ENCODE measurements around the gene SLC9A3. TPM values are rescaled to one million over a fixed set of nuclear protein-coding genes. Genes with fewer than 3 reads are reported as not detected.

SLC9A3 gene
- polyA plus RNA-seq, 3 donors = 0.31 to 0.42 (median 0.36) TPM

DNA sequence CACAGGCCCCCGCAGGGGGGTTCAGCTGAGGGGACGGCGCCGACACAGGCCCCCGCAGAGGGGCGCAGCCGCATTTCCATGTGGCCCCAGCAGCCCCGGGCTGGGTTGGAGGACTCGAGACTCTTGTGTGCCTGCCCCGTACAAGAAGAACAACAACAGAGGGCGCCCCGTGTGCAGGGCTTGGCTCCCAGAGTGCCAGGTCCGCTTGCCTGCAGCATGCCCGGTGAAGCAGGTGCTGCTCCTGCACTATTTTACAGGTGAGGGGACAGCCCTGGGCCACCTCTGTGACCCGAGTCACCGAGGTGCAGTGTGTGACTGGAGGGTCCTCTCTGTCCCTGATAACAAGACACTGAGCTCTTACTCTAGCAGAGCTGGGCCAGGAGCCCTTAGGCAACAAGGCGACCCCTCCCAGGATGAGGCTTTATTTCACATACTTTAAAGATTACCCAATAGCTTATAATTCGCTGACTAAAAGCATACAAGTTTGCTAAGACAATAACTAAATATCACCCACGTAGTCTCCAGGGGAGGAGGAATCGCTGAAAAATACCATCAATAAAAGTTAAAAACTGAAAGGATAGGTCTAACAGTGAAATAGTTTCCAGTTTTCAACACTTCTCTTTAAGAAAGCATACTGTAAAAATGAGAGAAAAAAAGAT is 41.7 kb upstream of the SLC9A3 start:
- no peak overlapping the region for H3K4me2 ChIP-seq (replicated peaks; ENCODE audit: extremely low read depth, low read length, poor library complexity, severe bottlenecking)
- peaks cover 0 to 9% of the 10 kb centered on the region in 2 donors for H3K9me3 ChIP-seq (replicated peaks in 1 of 2; ENCODE audit: control insufficient read depth in 1 of 2, insufficient read depth in 1 of 2, low read length in 2 of 2)
- Mint-ChIP-seq H3K4me3 (peak overlapping the region in 1 of 2 donors; percentile 55), H3K27ac (no peak overlapping the region), H3K9me3 (peaks cover 0 to 13% (median 6%) of the 10 kb centered on the region in 7 donors), H3K27me3 (ENCODE audit: low read depth in 3 of 3) (peaks cover 17 to 51% (median 25%) of the 10 kb centered on the region in 3 donors), H3K4me1 (no peaks in the 10 kb centered on the region), H3K36me3 (no peaks in the 10 kb centered on the region)
- whole genome bisulfite sequencing (ENCODE audit: insufficient coverage) = 54% methylated on average over 15 of the region's 20 CpGs
- no peak overlapping the region for H3K9ac ChIP-seq (ENCODE audit: insufficient read depth, low read length, poor library complexity, severe bottlenecking)
- no peak overlapping the region for H3K27ac ChIP-seq (ENCODE audit: low read depth in 1 of 2, low read length in 2 of 2)
- H2AFZ ChIP-seq (ENCODE audit: insufficient read depth, low read depth, low read length, poor library complexity, severe bottlenecking) = no peak overlapping the region
- H3K27me3 ChIP-seq (ENCODE audit: control insufficient read depth in 2 of 2, insufficient read depth in 2 of 2, low read length in 2 of 2) = peaks cover 6 to 12% of the 10 kb centered on the region in 2 donors
- no peaks in the 10 kb centered on the region for H3K79me2 ChIP-seq (ENCODE audit: insufficient read depth, low read length)
- H3K4me3 ChIP-seq (replicated peaks in 1 of 3; ENCODE audit: low read depth in 2 of 3, low read length in 3 of 3) = no peak overlapping the region
- no peak for DNase-seq
- TF ChIP-seq, protein P1, sequence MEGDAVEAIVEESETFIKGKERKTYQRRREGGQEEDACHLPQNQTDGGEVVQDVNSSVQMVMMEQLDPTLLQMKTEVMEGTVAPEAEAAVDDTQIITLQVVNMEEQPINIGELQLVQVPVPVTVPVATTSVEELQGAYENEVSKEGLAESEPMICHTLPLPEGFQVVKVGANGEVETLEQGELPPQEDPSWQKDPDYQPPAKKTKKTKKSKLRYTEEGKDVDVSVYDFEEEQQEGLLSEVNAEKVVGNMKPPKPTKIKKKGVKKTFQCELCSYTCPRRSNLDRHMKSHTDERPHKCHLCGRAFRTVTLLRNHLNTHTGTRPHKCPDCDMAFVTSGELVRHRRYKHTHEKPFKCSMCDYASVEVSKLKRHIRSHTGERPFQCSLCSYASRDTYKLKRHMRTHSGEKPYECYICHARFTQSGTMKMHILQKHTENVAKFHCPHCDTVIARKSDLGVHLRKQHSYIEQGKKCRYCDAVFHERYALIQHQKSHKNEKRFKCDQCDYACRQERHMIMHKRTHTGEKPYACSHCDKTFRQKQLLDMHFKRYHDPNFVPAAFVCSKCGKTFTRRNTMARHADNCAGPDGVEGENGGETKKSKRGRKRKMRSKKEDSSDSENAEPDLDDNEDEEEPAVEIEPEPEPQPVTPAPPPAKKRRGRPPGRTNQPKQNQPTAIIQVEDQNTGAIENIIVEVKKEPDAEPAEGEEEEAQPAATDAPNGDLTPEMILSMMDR (IDR thresholded peaks at IDR 0.05) = no peak
- no peaks in the 10 kb centered on the region for H3K4me1 ChIP-seq (ENCODE audit: control insufficient read depth in 1 of 2, insufficient read depth in 2 of 2, low read length in 2 of 2)
- intact Hi-C loops (cut with micrococcal nuclease) = no loop called here
- H4K20me1 ChIP-seq (ENCODE audit: insufficient read depth, low read length) = no peaks in the 10 kb centered on the region
- no peaks in the 10 kb centered on the region for H3K36me3 ChIP-seq (replicated peaks in 1 of 2; ENCODE audit: control insufficient read depth in 1 of 2, insufficient read depth in 2 of 2, low read length in 2 of 2)

DNA sequence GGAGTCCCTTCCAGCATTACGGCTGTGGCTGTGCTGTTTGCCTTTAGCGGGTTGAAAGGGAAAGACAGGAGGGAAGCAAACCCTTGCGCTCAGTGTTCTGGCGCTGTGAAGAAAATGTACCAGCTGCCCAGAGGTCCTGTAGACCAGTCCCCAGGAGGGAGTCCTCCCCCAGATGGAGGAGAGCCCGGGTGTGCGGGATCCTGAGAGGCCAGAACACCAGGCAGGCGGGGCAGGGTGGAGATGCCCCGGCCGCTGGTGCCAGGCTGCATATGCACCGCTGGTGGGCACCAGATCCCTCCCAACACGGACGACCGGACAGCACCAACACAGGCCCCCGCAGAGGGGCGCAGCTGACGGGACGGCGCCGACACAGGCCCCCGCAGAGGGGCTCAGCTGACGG is 37.2 kb upstream of the SLC9A3 start:
- no peak overlapping the region for H3K9ac ChIP-seq (ENCODE audit: insufficient read depth, low read length, poor library complexity, severe bottlenecking)
- H3K4me3 Mint-ChIP-seq = peak overlapping the region in 1 of 2 donors; percentile 39
- H4K20me1 ChIP-seq (ENCODE audit: insufficient read depth, low read length) = no peaks in the 10 kb centered on the region
- peaks cover 0 to 18% (median 8%) of the 10 kb centered on the region in 7 donors for H3K9me3 Mint-ChIP-seq
- no peaks in the 10 kb centered on the region for H3K79me2 ChIP-seq (ENCODE audit: insufficient read depth, low read length)
- H3K4me1 Mint-ChIP-seq = no peaks in the 10 kb centered on the region
- H3K27ac Mint-ChIP-seq = no peak overlapping the region
- H2AFZ ChIP-seq (ENCODE audit: insufficient read depth, low read depth, low read length, poor library complexity, severe bottlenecking) = no peak overlapping the region
- H3K36me3 Mint-ChIP-seq = no peaks in the 10 kb centered on the region
- no peak overlapping the region for H3K27ac ChIP-seq (ENCODE audit: low read depth in 1 of 2, low read length in 2 of 2)
- no peak for DNase-seq
- peaks cover 5 to 7% of the 10 kb centered on the region in 2 donors for H3K27me3 ChIP-seq (ENCODE audit: control insufficient read depth in 2 of 2, insufficient read depth in 2 of 2, low read length in 2 of 2)
- no peaks in the 10 kb centered on the region for H3K36me3 ChIP-seq (replicated peaks in 1 of 2; ENCODE audit: control insufficient read depth in 1 of 2, insufficient read depth in 2 of 2, low read length in 2 of 2)
- no peaks in the 10 kb centered on the region for H3K4me1 ChIP-seq (ENCODE audit: control insufficient read depth in 1 of 2, insufficient read depth in 2 of 2, low read length in 2 of 2)
- H3K4me3 ChIP-seq (replicated peaks in 1 of 3; ENCODE audit: low read depth in 2 of 3, low read length in 3 of 3) = no peak overlapping the region
- WGBS (ENCODE audit: insufficient coverage) = 77% methylated on average over 18 of the region's 21 CpGs
- no peak overlapping the region for H3K4me2 ChIP-seq (replicated peaks; ENCODE audit: extremely low read depth, low read length, poor library complexity, severe bottlenecking)
- peaks cover 0 to 16% of the 10 kb centered on the region in 2 donors for H3K9me3 ChIP-seq (replicated peaks in 1 of 2; ENCODE audit: control insufficient read depth in 1 of 2, insufficient read depth in 1 of 2, low read length in 2 of 2)
- intact Hi-C loops (cut with micrococcal nuclease) = no loop called here
- H3K27me3 Mint-ChIP-seq (ENCODE audit: low read depth in 3 of 3) = peaks cover 17 to 54% (median 32%) of the 10 kb centered on the region in 3 donors
- TF ChIP-seq, protein P1 (IDR thresholded peaks at IDR 0.05) = no peak
